ENCODE results near the gene NLRP12.
"Not testable (repeated sequence)": the region's sequence is repeated elsewhere in the genome, so short reads cannot be mapped to it uniquely, and the experiment has no call there.

Gene NLRP12

DNA sequence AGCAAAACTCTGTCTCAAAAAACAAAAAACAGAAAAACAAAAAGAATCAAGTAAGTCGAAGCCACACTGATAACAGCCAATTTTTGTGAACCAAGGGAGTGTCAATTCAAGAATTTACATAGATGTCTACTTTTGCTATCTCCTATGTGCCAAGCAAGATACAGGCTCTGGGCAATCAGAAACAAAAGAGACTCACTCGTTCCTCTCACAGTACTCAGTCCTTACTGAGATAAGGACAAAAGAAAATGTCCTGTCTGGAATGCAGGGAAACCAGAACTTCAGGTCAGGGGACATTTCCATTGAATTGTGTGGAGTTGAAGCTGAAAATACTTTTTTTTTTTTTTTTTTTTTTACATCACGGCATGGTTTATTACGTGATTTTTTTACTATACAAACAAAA lies 53.0 kb downstream of the NLRP12 start:
- peaks cover 0 to 7% (median 0%) of the 10 kb centered on the region in 5 donors for H3K4me1 ChIP-seq (ENCODE audit: control insufficient read depth in 5 of 5, insufficient read depth in 5 of 5, low read length in 5 of 5)
- H3K27ac ChIP-seq (ENCODE audit: low read depth, low read length): no peak overlapping the region
- no peak overlapping the region for H3K9ac ChIP-seq (ENCODE audit: low read length in 5 of 5)
- H3K27me3 ChIP-seq (ENCODE audit: control insufficient read depth in 5 of 5, insufficient read depth in 4 of 5, low read length in 5 of 5): peaks cover 0 to 2% (median 0%) of the 10 kb centered on the region in 5 donors
- H3K4me3 ChIP-seq (ENCODE audit: low read depth in 1 of 5, low read length in 5 of 5): no peak overlapping the region
- no peaks in the 10 kb centered on the region for H3K9me3 ChIP-seq (ENCODE audit: control insufficient read depth in 5 of 5, low read length in 5 of 5)
- no peaks in the 10 kb centered on the region for H3K36me3 ChIP-seq (ENCODE audit: control insufficient read depth in 5 of 5, insufficient read depth in 5 of 5, low read length in 5 of 5)

DNA sequence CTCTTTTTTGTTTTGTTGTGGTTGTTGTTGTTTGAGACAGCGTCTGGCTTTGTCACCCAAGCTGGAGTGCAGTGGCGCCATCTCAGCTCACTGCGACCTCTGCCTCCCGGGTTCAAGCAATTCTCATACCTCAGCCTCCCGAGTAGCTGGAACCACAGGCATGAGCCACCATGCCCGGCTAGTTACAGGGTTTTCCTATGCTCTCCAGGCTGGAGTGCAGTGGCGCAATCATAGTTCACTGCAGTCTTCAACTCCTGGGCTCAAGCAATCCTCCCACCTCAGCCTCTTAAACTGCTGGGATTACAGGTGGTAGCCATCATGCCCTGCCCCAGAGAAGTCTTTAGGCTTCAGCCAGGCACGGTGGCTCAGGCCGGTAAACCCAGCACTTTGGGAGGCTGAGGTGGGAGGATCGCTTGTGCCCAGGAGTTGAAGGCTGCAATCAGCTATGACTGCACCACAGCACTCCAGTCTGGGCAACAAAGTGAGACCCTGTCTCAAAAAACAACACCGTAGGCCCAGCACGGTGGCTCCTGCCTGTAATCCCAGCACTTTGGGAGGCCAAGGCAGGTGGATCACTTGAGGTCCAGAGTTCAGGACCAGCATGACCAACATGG lies 54.3 kb downstream of the NLRP12 start:
- not testable (repeated sequence) for H3K9me3 ChIP-seq (ENCODE audit: control insufficient read depth in 5 of 5, low read length in 5 of 5); H3K36me3 ChIP-seq (ENCODE audit: control insufficient read depth in 5 of 5, insufficient read depth in 5 of 5, low read length in 5 of 5); H3K4me3 ChIP-seq (ENCODE audit: low read depth in 1 of 5, low read length in 5 of 5); H3K27me3 ChIP-seq (ENCODE audit: control insufficient read depth in 5 of 5, insufficient read depth in 4 of 5, low read length in 5 of 5); H3K4me1 ChIP-seq (ENCODE audit: control insufficient read depth in 5 of 5, insufficient read depth in 5 of 5, low read length in 5 of 5); H3K9ac ChIP-seq (ENCODE audit: low read length in 5 of 5); H3K27ac ChIP-seq (ENCODE audit: low read depth, low read length)

DNA sequence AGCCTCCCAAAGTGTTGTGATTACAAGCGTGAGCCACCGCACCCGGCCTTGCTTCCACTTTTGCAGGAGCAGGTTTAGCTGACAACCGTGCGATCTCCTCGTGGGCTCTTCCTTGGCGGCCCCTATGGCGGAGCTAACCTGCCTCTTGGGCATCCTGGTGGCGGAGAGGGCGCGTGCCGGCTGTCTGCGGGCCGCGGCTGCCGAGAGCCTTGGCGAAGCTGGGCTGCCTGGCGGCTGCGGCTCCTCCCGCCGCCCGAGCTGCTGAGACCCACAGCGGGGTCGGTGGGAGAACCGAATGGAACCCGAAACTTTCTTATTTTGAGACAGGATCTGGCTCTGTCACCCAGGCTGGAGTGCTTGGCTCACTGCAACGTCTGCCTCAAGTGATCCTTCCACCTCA lies 55.7 kb downstream of the NLRP12 start:
- no peaks in the 10 kb centered on the region for H3K9me3 ChIP-seq (ENCODE audit: control insufficient read depth in 5 of 5, low read length in 5 of 5)
- H3K36me3 ChIP-seq (ENCODE audit: control insufficient read depth in 5 of 5, insufficient read depth in 5 of 5, low read length in 5 of 5): no peaks in the 10 kb centered on the region
- H3K4me3 ChIP-seq (ENCODE audit: low read depth in 1 of 5, low read length in 5 of 5): no peak overlapping the region
- no peak overlapping the region for H3K27ac ChIP-seq (ENCODE audit: low read depth, low read length)
- H3K27me3 ChIP-seq (ENCODE audit: control insufficient read depth in 5 of 5, insufficient read depth in 4 of 5, low read length in 5 of 5): peaks cover 0 to 7% (median 0%) of the 10 kb centered on the region in 5 donors
- no peak overlapping the region for H3K9ac ChIP-seq (ENCODE audit: low read length in 5 of 5)
- H3K4me1 ChIP-seq (ENCODE audit: control insufficient read depth in 5 of 5, insufficient read depth in 5 of 5, low read length in 5 of 5): peaks cover 0 to 7% (median 0%) of the 10 kb centered on the region in 5 donors

DNA sequence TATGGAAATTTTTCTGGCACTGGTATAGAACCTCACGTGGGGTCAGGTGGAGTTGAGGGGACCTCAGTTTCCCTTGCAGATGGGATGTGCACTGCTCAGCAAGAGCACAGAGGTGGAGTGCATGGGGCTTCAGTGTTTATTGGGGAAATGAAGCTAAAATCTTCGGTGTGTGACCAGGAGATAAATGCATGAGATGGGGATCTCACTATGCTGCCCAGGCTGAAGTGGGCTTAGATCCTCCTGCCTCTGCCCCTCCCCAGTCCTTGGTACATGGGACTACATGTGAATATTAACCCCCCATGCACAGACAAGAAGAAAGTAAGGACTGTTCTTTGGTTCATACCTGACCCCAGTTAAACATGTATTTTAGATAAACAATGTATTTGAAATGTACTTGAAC lies 65.1 kb downstream of the NLRP12 start:
- H3K36me3 ChIP-seq (ENCODE audit: control insufficient read depth in 5 of 5, insufficient read depth in 5 of 5, low read length in 5 of 5); H3K9me3 ChIP-seq (ENCODE audit: control insufficient read depth in 5 of 5, low read length in 5 of 5); H3K9ac ChIP-seq (ENCODE audit: low read length in 5 of 5); H3K4me3 ChIP-seq (ENCODE audit: low read depth in 1 of 5, low read length in 5 of 5); H3K4me1 ChIP-seq (ENCODE audit: control insufficient read depth in 5 of 5, insufficient read depth in 5 of 5, low read length in 5 of 5); H3K27me3 ChIP-seq (ENCODE audit: control insufficient read depth in 5 of 5, insufficient read depth in 4 of 5, low read length in 5 of 5); H3K27ac ChIP-seq (ENCODE audit: low read depth, low read length): not testable (repeated sequence)
